Body of pancreas (tissue), 4 donors: ENCODE measurements around the gene C12orf60. TPM values are rescaled to one million over a fixed set of nuclear protein-coding genes. Genes with fewer than 3 reads are reported as not detected.

ENCODE experiments used
- ATAC-seq: fragments of 150-250 bp; one replicate; pipeline ENCODE4 v1.9.1; 2016
- DNase-seq, 4 donors: peaks; one replicate each; pipeline ENCODE4 v3.0.0-alpha.2; 2019
- H3K27ac ChIP-seq, 4 donors: fragments of 200-600 bp; sonication (generic); 1 replicate in 3 of 4; 2 replicates in 1 of 4; pipeline versions ENCODE4 v1.5.1 to v1.6.1; 2016 to 2019; ENCODE audit warnings: mild to moderate bottlenecking in 1 of 4, mixed read lengths in 1 of 4, moderate library complexity in 1 of 4
- H3K27me3 ChIP-seq, 2 donors: fragments of 200-600 bp; sonication (generic); one replicate each; pipeline ENCODE4 v1.6.0; 2016; ENCODE audit warnings: mild to moderate bottlenecking in 1 of 2
- H3K36me3 ChIP-seq, 2 donors: fragments of 200-600 bp; sonication (generic); replicated peaks in 1 of 2; 2 replicates each; pipeline ENCODE4 v1.5.1; 2016; ENCODE audit warnings: low read depth in 2 of 2; ENCODE audit not compliant: insufficient read depth in 1 of 2
- H3K4me1 ChIP-seq: fragments of 200-600 bp; sonication (generic); one replicate; pipeline ENCODE4 v1.6.0; 2016
- H3K4me3 ChIP-seq, 2 donors: fragments of 200-600 bp; sonication (generic); 1 replicate in 1 of 2; 2 replicates in 1 of 2; pipeline ENCODE4 v1.5.1; 2016 to 2019
- H3K9me3 ChIP-seq, 3 donors: fragments of 200-600 bp; sonication (generic); 1 replicate in 2 of 3; 2 replicates in 1 of 3; pipeline ENCODE4 v1.5.1; 2016
- POLR2A ChIP-seq, 3 donors: fragments of 450-650 bp; IDR thresholded peaks; one replicate each; pipeline ENCODE4 v1.6.1; 2016; ENCODE audit warnings: antibody characterized with exemption in 3 of 3, mild to moderate bottlenecking in 2 of 3
- WGBS, 2 donors: methylation state at CpG; one replicate each; pipeline ENCODE4 v1.1.5; 2017; 5-methylcytosine and 5-hydroxymethylcytosine counted together
- intact Hi-C: fragments of 100-400 bp; cut with DNase I; formaldehyde crosslinking; loops from one replicate; pipeline ENCODE4 v1.15.1; 2023
- total RNA-seq, 2 donors: library from RNA; depleted of rRNA; stranded (reverse); fragments of >200 nt; gene quantifications; one replicate each; pipeline ENCODE4 v1.1.0, GENCODE V29; 2016
- TF ChIP-seq, protein P1 (sequence below), 7 experiments: fragments of 450-650 bp in 4 of 7; fragments of 200-600 bp in 3 of 7; sonication (generic) in 3 of 7; IDR thresholded peaks; one replicate each; pipeline ENCODE4 v1.5.1; 2016 to 2019; ENCODE audit warnings: antibody characterized with exemption in 7 of 7

The C12orf60 gene
- total RNA-seq, 2 donors from 2014 or later: 1.8 TPM; not detected in 1

DNA sequence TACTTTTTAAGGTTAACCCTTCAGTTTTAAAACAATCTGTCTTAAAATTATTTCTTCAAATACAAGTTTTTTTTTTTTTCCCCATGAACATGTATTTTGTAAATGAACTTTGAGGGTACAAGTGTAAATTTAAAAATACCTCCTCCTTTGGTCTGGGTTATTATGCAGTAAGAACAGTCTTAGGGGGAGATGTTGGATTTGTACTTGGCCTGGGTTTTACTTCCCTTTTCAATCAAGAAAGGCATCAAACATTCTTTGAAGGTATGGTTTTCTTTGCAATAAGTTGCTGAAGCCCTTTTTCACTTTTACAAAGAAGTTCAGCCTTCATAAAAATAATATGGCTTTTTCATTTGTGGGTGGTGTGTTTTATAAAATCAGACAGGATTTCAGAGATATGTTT, 20.7 kb upstream of the C12orf60 start:
- Histone ChIP-seq H3K36me3 (peaks cover 0 to 9% of the 10 kb centered on the region in 2 donors), H3K9me3 (no peaks in the 10 kb centered on the region), H3K4me1 (no peaks in the 10 kb centered on the region), H3K27me3 (no peaks in the 10 kb centered on the region), H3K27ac (no peak overlapping the region), H3K4me3 (no peak overlapping the region)
- DNase-seq (no peak), ATAC-seq (no peak)
- intact Hi-C loops: no loop called here
- no peak for TF ChIP-seq POLR2A (IDR thresholded peaks at IDR 0.05)
- TF ChIP-seq, protein P1, sequence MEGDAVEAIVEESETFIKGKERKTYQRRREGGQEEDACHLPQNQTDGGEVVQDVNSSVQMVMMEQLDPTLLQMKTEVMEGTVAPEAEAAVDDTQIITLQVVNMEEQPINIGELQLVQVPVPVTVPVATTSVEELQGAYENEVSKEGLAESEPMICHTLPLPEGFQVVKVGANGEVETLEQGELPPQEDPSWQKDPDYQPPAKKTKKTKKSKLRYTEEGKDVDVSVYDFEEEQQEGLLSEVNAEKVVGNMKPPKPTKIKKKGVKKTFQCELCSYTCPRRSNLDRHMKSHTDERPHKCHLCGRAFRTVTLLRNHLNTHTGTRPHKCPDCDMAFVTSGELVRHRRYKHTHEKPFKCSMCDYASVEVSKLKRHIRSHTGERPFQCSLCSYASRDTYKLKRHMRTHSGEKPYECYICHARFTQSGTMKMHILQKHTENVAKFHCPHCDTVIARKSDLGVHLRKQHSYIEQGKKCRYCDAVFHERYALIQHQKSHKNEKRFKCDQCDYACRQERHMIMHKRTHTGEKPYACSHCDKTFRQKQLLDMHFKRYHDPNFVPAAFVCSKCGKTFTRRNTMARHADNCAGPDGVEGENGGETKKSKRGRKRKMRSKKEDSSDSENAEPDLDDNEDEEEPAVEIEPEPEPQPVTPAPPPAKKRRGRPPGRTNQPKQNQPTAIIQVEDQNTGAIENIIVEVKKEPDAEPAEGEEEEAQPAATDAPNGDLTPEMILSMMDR (IDR thresholded peaks at IDR 0.05): no peak

DNA sequence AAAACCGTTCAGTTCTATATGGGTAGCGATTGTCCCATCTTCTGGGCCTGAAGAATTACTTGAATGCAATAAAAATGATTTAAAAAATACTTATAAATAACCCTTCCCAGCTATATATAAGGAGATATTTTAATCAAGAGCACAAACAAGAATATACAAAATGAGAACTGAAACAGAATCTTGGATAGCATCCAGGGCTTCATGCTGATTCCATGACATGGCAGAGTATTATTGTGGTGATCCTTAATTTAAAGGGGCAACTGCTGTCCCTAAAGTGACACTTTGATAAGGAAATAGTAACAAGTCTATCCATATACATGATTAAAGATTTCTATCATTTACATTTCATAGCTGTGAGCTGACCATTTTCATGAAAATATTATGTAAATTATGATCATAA, 19.0 kb upstream of the C12orf60 start:
- H3K4me1 ChIP-seq: no peaks in the 10 kb centered on the region
- no peaks in the 10 kb centered on the region for H3K27me3 ChIP-seq
- WGBS, 2 donors: 95 to 100% methylated on average over 2 of the region's 2 CpGs
- peaks cover 13% of the 10 kb centered on the region in 2 donors for H3K36me3 ChIP-seq
- TF ChIP-seq, protein P1 (IDR thresholded peaks at IDR 0.05): no peak
- TF ChIP-seq POLR2A (IDR thresholded peaks at IDR 0.05): no peak
- no peak overlapping the region for H3K4me3 ChIP-seq
- no peaks in the 10 kb centered on the region for H3K9me3 ChIP-seq
- no peak overlapping the region for H3K27ac ChIP-seq
- intact Hi-C loops: no loop called here
- DNase-seq: no peak
- no peak for ATAC-seq

DNA sequence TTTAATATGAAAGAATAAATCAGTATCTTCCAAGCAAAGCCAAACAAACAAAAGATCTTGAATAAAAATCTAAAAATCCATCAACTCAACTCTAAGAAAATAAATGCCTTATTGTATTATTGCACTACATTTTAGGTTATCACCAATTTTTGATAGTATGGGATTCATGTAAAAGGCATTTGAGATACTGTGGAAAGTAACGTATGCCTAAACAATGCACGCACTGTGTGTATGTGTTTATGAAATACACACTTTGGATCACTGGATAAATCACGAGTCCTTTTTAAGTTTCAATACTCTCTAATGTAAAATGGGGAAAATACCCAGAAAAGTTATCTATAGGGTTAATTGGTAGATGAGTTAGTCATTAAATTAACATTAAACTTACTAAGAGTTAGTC, 17.9 kb upstream of the C12orf60 start:
- no peaks in the 10 kb centered on the region for H3K9me3 ChIP-seq
- H3K36me3 ChIP-seq: peaks cover 13 to 21% of the 10 kb centered on the region in 2 donors
- no peak overlapping the region for H3K4me3 ChIP-seq
- H3K27me3 ChIP-seq: no peaks in the 10 kb centered on the region
- ATAC-seq (no peak), DNase-seq (no peak)
- intact Hi-C loops: no loop called here
- no peaks in the 10 kb centered on the region for H3K4me1 ChIP-seq
- H3K27ac ChIP-seq: no peak overlapping the region
- 93 to 95% methylated on average over 3 of the region's 3 CpGs for WGBS, 2 donors
- no peak for TF ChIP-seq POLR2A (IDR thresholded peaks at IDR 0.05)
- TF ChIP-seq, protein P1 (IDR thresholded peaks at IDR 0.05): no peak

DNA sequence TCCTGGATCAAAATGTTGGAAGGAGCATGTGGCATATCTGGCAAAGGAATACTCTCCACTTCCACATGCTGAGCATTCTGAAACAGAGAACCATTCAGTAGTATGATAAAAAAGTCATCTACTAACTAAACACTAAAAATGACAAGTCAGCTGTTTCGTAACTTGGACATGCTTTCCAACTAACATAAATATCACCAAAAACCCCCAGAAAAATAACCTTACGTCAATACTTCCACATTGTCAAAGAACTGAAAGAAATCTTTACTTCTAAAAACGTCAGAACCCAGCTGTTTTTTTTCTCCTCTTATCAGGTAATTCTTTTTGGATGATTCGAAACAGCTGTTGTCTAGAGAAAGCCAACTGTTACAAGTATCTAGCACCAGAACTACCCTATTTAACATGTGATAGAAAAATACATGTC, 8.4 kb upstream of the C12orf60 start:
- no peak for ATAC-seq
- Histone ChIP-seq H3K27me3 (no peaks in the 10 kb centered on the region), H3K4me3 (no peak overlapping the region), H3K36me3 (peaks cover 8 to 32% of the 10 kb centered on the region in 2 donors), H3K27ac (no peak overlapping the region), H3K4me1 (no peaks in the 10 kb centered on the region), H3K9me3 (no peaks in the 10 kb centered on the region)
- no peak for TF ChIP-seq POLR2A (IDR thresholded peaks at IDR 0.05)
- TF ChIP-seq, protein P1 (IDR thresholded peaks at IDR 0.05): no peak
- 59 to 60% methylated on average over 4 of the region's 4 CpGs for WGBS, 2 donors
- intact Hi-C loops: no loop called here
- no peak for DNase-seq

DNA sequence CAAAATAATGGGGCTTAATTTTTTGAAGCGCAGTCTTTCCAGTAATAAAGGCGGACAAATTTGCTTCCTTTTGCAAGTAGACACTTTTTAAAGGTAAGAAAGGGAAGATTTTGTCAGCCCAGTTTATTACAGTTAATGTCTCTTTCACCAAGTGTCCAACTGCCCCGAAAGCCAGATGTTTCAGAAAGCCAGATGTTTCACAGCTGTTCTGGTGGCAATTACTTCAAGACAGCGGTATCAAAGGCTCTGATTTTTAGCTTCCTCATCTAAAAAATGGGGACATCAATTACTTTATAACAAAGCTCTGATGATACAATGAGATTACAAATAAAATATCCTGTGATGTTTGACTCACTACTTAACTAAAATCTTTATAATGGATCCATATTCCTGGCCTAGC, 1.2 kb upstream of the C12orf60 start:
- peaks cover 0 to 10% of the 10 kb centered on the region in 2 donors for H3K36me3 ChIP-seq
- H3K4me3 ChIP-seq: peak overlapping the region in 1 of 2 donors; percentile 86
- no peaks in the 10 kb centered on the region for H3K27me3 ChIP-seq
- no peaks in the 10 kb centered on the region for H3K9me3 ChIP-seq
- TF ChIP-seq, protein P1 (IDR thresholded peaks at IDR 0.05): no peak
- TF ChIP-seq POLR2A (IDR thresholded peaks at IDR 0.05): no peak
- intact Hi-C loops: no loop called here
- ATAC-seq (no peak), DNase-seq (no peak)
- H3K4me1 ChIP-seq: peaks cover 14% of the 10 kb centered on the region
- 58 to 61% methylated on average over 4 of the region's 4 CpGs for WGBS, 2 donors
- peak overlapping the region in 1 of 4 donors; percentile 91 for H3K27ac ChIP-seq
